H9 (cell line): Measurements from ENCODE around the gene GAGE12D. TPM values are rescaled to one million over a fixed set of nuclear protein-coding genes. Genes with fewer than 3 reads are reported as not detected.
"Not testable (repeated sequence)": the region's sequence is repeated elsewhere in the genome, so short reads cannot be mapped to it uniquely, and the experiment has no call there.

ENCODE experiments used
- DNase-seq: peaks from one replicate; pipeline ENCODE4 v3.0.0-alpha.2; 2017
- H2AFZ ChIP-seq: one replicate; pipeline ENCODE4 v1.6.1; 2013; ENCODE audit warnings: mild to moderate bottlenecking, low read length, control low read depth, moderate library complexity
- H2AK5ac ChIP-seq: 2 replicates; pipeline ENCODE4 v1.6.1; 2013; ENCODE audit warnings: low read length, control low read depth, mixed read lengths; ENCODE audit not compliant: insufficient read length
- H2BK120ac ChIP-seq: one replicate; pipeline ENCODE4 v1.6.1; 2013; ENCODE audit warnings: low read depth, mild to moderate bottlenecking, low read length, control low read depth, inconsistent platforms; ENCODE audit not compliant: poor library complexity, severe bottlenecking
- H2BK12ac ChIP-seq: 2 replicates; pipeline ENCODE4 v1.6.1; 2013; ENCODE audit warnings: low read length, control low read depth, mixed read lengths, low read depth; ENCODE audit not compliant: insufficient read length
- H2BK15ac ChIP-seq: 2 replicates; pipeline ENCODE4 v1.6.1; 2013; ENCODE audit warnings: low read depth, low read length, control low read depth
- H2BK20ac ChIP-seq: one replicate; pipeline ENCODE4 v1.6.1; 2013; ENCODE audit warnings: low read depth, mild to moderate bottlenecking, low read length, control low read depth, inconsistent platforms; ENCODE audit not compliant: poor library complexity, severe bottlenecking
- H2BK5ac ChIP-seq: 2 replicates; pipeline ENCODE4 v1.6.1; 2013; ENCODE audit warnings: low read length, control low read depth, mixed read lengths; ENCODE audit not compliant: insufficient read length
- H3K14ac ChIP-seq: 2 replicates; pipeline ENCODE4 v1.6.1; 2013; ENCODE audit warnings: low read length, control low read depth; ENCODE audit not compliant: insufficient read depth
- H3K18ac ChIP-seq: 2 replicates; pipeline ENCODE4 v1.6.1; 2013; ENCODE audit warnings: low read depth, mild to moderate bottlenecking, mixed read lengths, low read length, control low read depth; ENCODE audit not compliant: insufficient read length
- H3K23ac ChIP-seq: 2 replicates; pipeline ENCODE4 v1.6.1; 2013; ENCODE audit warnings: low read length, control low read depth, mixed read lengths, low read depth; ENCODE audit not compliant: insufficient read length
- H3K23me2 ChIP-seq: 2 replicates; pipeline ENCODE4 v1.6.1; 2013; ENCODE audit warnings: low read depth, mild to moderate bottlenecking, mixed read lengths, low read length, control low read depth; ENCODE audit not compliant: insufficient read length, poor library complexity, severe bottlenecking
- H3K27ac ChIP-seq: 2 replicates; pipeline ENCODE4 v1.5.1; 2013; ENCODE audit warnings: low read length, control low read depth, mixed read lengths, low read depth; ENCODE audit not compliant: insufficient read length
- H3K27me3 ChIP-seq: 2 replicates; pipeline ENCODE4 v1.6.1; 2013; ENCODE audit warnings: low read length, control low read depth, inconsistent platforms; ENCODE audit not compliant: insufficient read depth
- H3K4ac ChIP-seq: 2 replicates; pipeline ENCODE4 v1.6.1; 2013; ENCODE audit warnings: low read depth, mild to moderate bottlenecking, control low read depth, inconsistent platforms, low read length, moderate library complexity
- H3K4me1 ChIP-seq: 2 replicates; pipeline ENCODE4 v1.6.1; 2013; ENCODE audit warnings: low read length, control low read depth, inconsistent platforms; ENCODE audit not compliant: insufficient read depth
- H3K4me2 ChIP-seq: 2 replicates; pipeline ENCODE4 v1.6.1; 2013; ENCODE audit warnings: low read length, control low read depth, mixed read lengths; ENCODE audit not compliant: insufficient read length, insufficient read depth
- H3K56ac ChIP-seq: 2 replicates; pipeline ENCODE4 v1.6.1; 2013; ENCODE audit warnings: low read depth, mild to moderate bottlenecking, mixed read lengths, low read length, control low read depth; ENCODE audit not compliant: insufficient read length
- H3K79me1 ChIP-seq: 2 replicates; pipeline ENCODE4 v1.6.1; 2013; ENCODE audit warnings: low read depth, mild to moderate bottlenecking, moderate library complexity, low read length, control low read depth, inconsistent platforms; ENCODE audit not compliant: insufficient read depth, poor library complexity, severe bottlenecking
- H3K79me2 ChIP-seq: 2 replicates; pipeline ENCODE4 v1.6.1; 2013; ENCODE audit warnings: low read length, control low read depth, inconsistent platforms; ENCODE audit not compliant: insufficient read depth
- H3K9ac ChIP-seq: 2 replicates; pipeline ENCODE4 v1.6.1; 2013; ENCODE audit warnings: low read length, control low read depth, mixed read lengths; ENCODE audit not compliant: insufficient read length; ENCODE audit errors: extremely low read depth
- H3K9me3 ChIP-seq: one replicate; pipeline ENCODE4 v1.6.1; 2013; ENCODE audit warnings: low read depth, low read length, inconsistent platforms; ENCODE audit not compliant: control insufficient read depth
- H3T11ph ChIP-seq: one replicate; pipeline ENCODE4 v1.6.1; 2013; ENCODE audit warnings: mild to moderate bottlenecking, low read length, control low read depth, inconsistent platforms
- H4K20me1 ChIP-seq: one replicate; pipeline ENCODE4 v1.6.1; 2013; ENCODE audit not compliant: control insufficient read depth, insufficient read length, insufficient read depth
- H4K5ac ChIP-seq: 2 replicates; pipeline ENCODE4 v1.6.1; 2013; ENCODE audit warnings: low read depth, mild to moderate bottlenecking, mixed read lengths, low read length, control low read depth; ENCODE audit not compliant: insufficient read length
- H4K8ac ChIP-seq: replicated peaks from 2 replicates; pipeline ENCODE4 v1.6.1; 2013; ENCODE audit warnings: low read length, control low read depth, mixed read lengths, low read depth; ENCODE audit not compliant: insufficient read length
- H4K91ac ChIP-seq: 2 replicates; pipeline ENCODE4 v1.6.1; 2013; ENCODE audit warnings: low read depth, mild to moderate bottlenecking, moderate library complexity, mixed read lengths, low read length, control low read depth; ENCODE audit not compliant: insufficient read length
- H3K27ac Mint-ChIP-seq, 3 experiments: 2 replicates in 2 of 3; 3 replicates in 1 of 3; pipeline ENCODE4 v1.8.0; 2020 to 2021; ENCODE audit warnings: mixed read lengths in 3 of 3, mild to moderate bottlenecking in 1 of 3, moderate library complexity in 1 of 3
- H3K27me3 Mint-ChIP-seq: 2 replicates; pipeline ENCODE4 v1.8.0; 2021; ENCODE audit warnings: low read depth, mild to moderate bottlenecking, moderate library complexity, mixed read lengths
- H3K36me3 Mint-ChIP-seq, 3 experiments: 2 replicates in 2 of 3; 3 replicates in 1 of 3; pipeline ENCODE4 v1.8.0; 2020 to 2021; ENCODE audit warnings: low read depth in 3 of 3, mixed read lengths in 3 of 3; ENCODE audit not compliant: insufficient read depth in 1 of 3
- H3K4me1 Mint-ChIP-seq, 2 experiments: 2 replicates each; pipeline ENCODE4 v1.8.0; 2020; ENCODE audit warnings: mixed read lengths in 2 of 2
- H3K4me3 Mint-ChIP-seq, 2 experiments: 2 replicates in 1 of 2; 3 replicates in 1 of 2; pipeline ENCODE4 v1.8.0; 2020 to 2021; ENCODE audit warnings: mild to moderate bottlenecking in 2 of 2, mixed read lengths in 2 of 2, moderate library complexity in 1 of 2
- H3K9me3 Mint-ChIP-seq, 2 experiments: 2 replicates in 1 of 2; 3 replicates in 1 of 2; pipeline ENCODE4 v1.8.0; 2020; ENCODE audit warnings: mild to moderate bottlenecking in 2 of 2, mixed read lengths in 2 of 2, moderate library complexity in 1 of 2
- WGBS: extraction: QIAGEN DNeasy Blood & Tissue Kit; methylation state at CpG from one replicate; pipeline ENCODE4 v1.1.7; 2013; ENCODE audit warnings: missing lambda C conversion rate, low lambda C conversion rate, mixed read lengths; ENCODE audit not compliant: insufficient read length; ENCODE audit errors: extremely low coverage; 5-methylcytosine and 5-hydroxymethylcytosine counted together
- total RNA-seq: library from RNA; stranded (reverse); gene quantifications from 2 replicates; pipeline ENCODE4 v1.2.1, GENCODE V29; 2021

GAGE12D gene
- total RNA-seq, 1 experiment from 2014 or later, result not detected

GRCh38 chrX:49590488-49590887 lies 49.0 kb downstream of the GAGE12D start:
- not testable (repeated sequence) for H3K27ac Mint-ChIP-seq, H3K27me3 Mint-ChIP-seq, H3K36me3 Mint-ChIP-seq

More at GRCh38 chrX:49590488-49590887, 49.0 kb downstream of the GAGE12D start:
- H2BK5ac ChIP-seq, H3K4me1 ChIP-seq, H2BK120ac ChIP-seq, H3K9me3 ChIP-seq, H3K79me2 ChIP-seq, H3K79me1 ChIP-seq, H3K4ac ChIP-seq, H2BK12ac ChIP-seq, H3K27me3 ChIP-seq, H2AFZ ChIP-seq, H4K5ac ChIP-seq, H2BK15ac ChIP-seq, H3K56ac ChIP-seq, H3K4me2 ChIP-seq, H3T11ph ChIP-seq, H3K23ac ChIP-seq, DNase-seq, H3K4me3 Mint-ChIP-seq, H3K9me3 Mint-ChIP-seq, H4K20me1 ChIP-seq, H3K9ac ChIP-seq, H3K4me1 Mint-ChIP-seq, H2AK5ac ChIP-seq, H2BK20ac ChIP-seq, H3K18ac ChIP-seq, H4K91ac ChIP-seq, H3K14ac ChIP-seq, H3K27ac ChIP-seq, H3K23me2 ChIP-seq, H4K8ac ChIP-seq: not testable (repeated sequence)
- no CpG with 5 or more reads among the region's 17 CpGs for WGBS

Other genes with a start within 250 kb of the GAGE12D start
- not detected in 2 replicates for gene GAGE10, start 238.1 kb upstream of the GAGE12D start, total RNA-seq
- gene GAGE12J, start 219.7 kb upstream of the GAGE12D start, total RNA-seq, result not detected in 2 replicates
- not detected in 2 replicates for gene GAGE13, start 210.2 kb upstream of the GAGE12D start, total RNA-seq
- gene GAGE12C, start 9.6 kb upstream of the GAGE12D start, total RNA-seq, result not detected in 2 replicates
- gene GAGE12E, start 9.6 kb downstream of the GAGE12D start, total RNA-seq, result not detected in 2 replicates
- not detected in 2 replicates for gene GAGE12F, start 19.1 kb downstream of the GAGE12D start, total RNA-seq
- not detected in 2 replicates for gene GAGE12G, start 28.7 kb downstream of the GAGE12D start, total RNA-seq
- not detected in 2 replicates for gene GAGE12H, start 38.2 kb downstream of the GAGE12D start, total RNA-seq
- gene GAGE2A, start 47.8 kb downstream of the GAGE12D start, total RNA-seq, result not detected in 2 replicates
- gene GAGE1, start 57.3 kb downstream of the GAGE12D start, total RNA-seq, result not detected in 2 replicates
- not detected in 2 replicates for gene PAGE1, start 154.3 kb downstream of the GAGE12D start, total RNA-seq